HEK293 (cell line): ENCODE measurements around the gene MRPS2.

Experiments used
- YY1 ChIP-seq: fragments of 450-650 bp; formaldehyde crosslinking; IDR thresholded peaks from 2 replicates; pipeline ENCODE4 v1.5.1; 2018; ENCODE audit warnings: missing biosample characterization, missing genetic modification characterization
- ZNF202 ChIP-seq: fragments of 450-650 bp; formaldehyde crosslinking; IDR thresholded peaks from 2 replicates; pipeline ENCODE4 v1.5.1; 2016; ENCODE audit warnings: missing biosample characterization, missing genetic modification characterization, borderline replicate concordance
- TF ChIP-seq, protein P1 (sequence below): fragments of 450-650 bp; formaldehyde crosslinking; IDR thresholded peaks from 2 replicates; pipeline ENCODE4 v1.5.1; 2017; ENCODE audit warnings: missing biosample characterization, mild to moderate bottlenecking, missing genetic modification characterization, moderate library complexity

DNA sequence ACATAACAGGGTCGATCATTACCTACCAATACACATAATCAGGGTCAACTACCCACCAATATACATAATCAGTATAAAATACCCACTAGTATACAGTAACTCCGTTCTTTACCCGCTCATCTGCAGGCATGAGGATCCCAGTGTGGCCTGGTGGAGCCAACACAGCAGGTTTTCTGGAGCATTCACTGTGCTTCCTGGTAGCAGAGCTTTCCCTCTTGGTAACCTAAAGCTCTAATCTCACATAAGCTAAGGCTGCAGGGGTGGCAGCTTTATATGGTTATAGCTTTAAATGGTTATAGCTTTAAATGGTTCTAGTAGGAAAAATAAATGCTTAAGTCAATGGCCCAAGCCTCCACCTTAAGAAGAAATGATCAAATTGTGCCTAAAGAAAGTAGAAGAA, 32.6 kb downstream of the MRPS2 start:
- TF ChIP-seq ZNF202 (tag by site-specific recombination) = no peak
- TF ChIP-seq, protein P1, sequence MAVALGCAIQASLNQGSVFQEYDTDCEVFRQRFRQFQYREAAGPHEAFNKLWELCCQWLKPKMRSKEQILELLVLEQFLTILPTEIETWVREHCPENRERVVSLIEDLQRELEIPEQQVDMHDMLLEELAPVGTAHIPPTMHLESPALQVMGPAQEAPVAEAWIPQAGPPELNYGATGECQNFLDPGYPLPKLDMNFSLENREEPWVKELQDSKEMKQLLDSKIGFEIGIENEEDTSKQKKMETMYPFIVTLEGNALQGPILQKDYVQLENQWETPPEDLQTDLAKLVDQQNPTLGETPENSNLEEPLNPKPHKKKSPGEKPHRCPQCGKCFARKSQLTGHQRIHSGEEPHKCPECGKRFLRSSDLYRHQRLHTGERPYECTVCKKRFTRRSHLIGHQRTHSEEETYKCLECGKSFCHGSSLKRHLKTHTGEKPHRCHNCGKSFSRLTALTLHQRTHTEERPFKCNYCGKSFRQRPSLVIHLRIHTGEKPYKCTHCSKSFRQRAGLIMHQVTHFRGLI (tag by site-specific recombination) = no peak
- TF ChIP-seq YY1 (tag by site-specific recombination) = no peak
